ENCODE data around the gene MBD3L2B. TPM values are rescaled to one million over a fixed set of nuclear protein-coding genes. Genes with fewer than 3 reads are reported as not detected.

Gene MBD3L2B
- total and polyA plus RNA-seq, 7 donors = not detected

Other genes with a start within 250 kb of the MBD3L2B start
- gene VAV1, start 248.7 kb downstream of the MBD3L2B start, total RNA-seq = 1 to 10 TPM; 1.1 to 1.8 (median 1.7) TPM
- under 1 TPM; 0.20 to 0.39 (median 0.38) TPM for gene VAV1, start 248.7 kb downstream of the MBD3L2B start, polyA plus RNA-seq
- gene ADGRE1, start 133.9 kb downstream of the MBD3L2B start, total RNA-seq = under 1 TPM in 2 of 4 donors, not detected in 2; 0.39 to 0.42 TPM
- under 1 TPM in 2 of 3 donors, not detected in 1; 0.03 to 0.04 TPM for gene ADGRE1, start 133.9 kb downstream of the MBD3L2B start, polyA plus RNA-seq
- gene MBD3L5, start 9.1 kb upstream of the MBD3L2B start, total RNA-seq = not detected
- not detected for gene MBD3L5, start 9.1 kb upstream of the MBD3L2B start, polyA plus RNA-seq
- gene MBD3L4, start 18.7 kb upstream of the MBD3L2B start, total RNA-seq = not detected
- not detected for gene MBD3L4, start 18.7 kb upstream of the MBD3L2B start, polyA plus RNA-seq
- not detected for gene MBD3L2, start 27.9 kb upstream of the MBD3L2B start, total RNA-seq
- not detected for gene MBD3L2, start 27.9 kb upstream of the MBD3L2B start, polyA plus RNA-seq
- not detected for gene MBD3L3, start 37.2 kb upstream of the MBD3L2B start, total RNA-seq
- gene MBD3L3, start 37.2 kb upstream of the MBD3L2B start, polyA plus RNA-seq = not detected
- 1 to 10 TPM; 3.1 to 5.7 (median 3.6) TPM for gene ZNF557, start 48.3 kb upstream of the MBD3L2B start, total RNA-seq
- gene ZNF557, start 48.3 kb upstream of the MBD3L2B start, polyA plus RNA-seq = 1 to 10 TPM in 2 of 3 donors, under 1 TPM in 1; 0.82 to 3.2 (median 1.3) TPM